ENCODE measurements around the gene STN1. TPM values are rescaled to one million over a fixed set of nuclear protein-coding genes. Genes with fewer than 3 reads are reported as not detected.

The STN1 gene
- polyA plus RNA-seq, 1 donor, result 13.4 TPM

DNA sequence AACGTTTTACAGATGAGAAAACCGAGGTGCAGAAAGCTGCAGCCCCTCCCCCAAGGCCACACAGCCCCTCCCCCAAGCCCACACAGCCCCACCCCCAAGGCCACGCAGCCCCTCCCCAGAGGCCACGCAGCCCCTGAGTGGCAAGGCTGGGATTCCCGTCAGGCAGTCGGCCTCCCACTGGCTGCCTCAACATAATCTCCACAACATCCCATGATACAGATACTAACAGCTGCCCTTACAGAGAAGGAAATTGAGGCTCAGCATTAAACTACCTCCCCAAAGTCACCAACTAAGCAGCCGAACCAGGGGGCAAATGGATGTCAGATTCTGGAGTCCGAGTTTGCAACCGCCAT, 78.5 kb downstream of the STN1 start:
- no peak overlapping the region for H3K27ac ChIP-seq (ENCODE audit: low read length)
- H3K4me1 ChIP-seq (ENCODE audit: control insufficient read depth, insufficient read depth, low read length), result peaks cover 70% of the 10 kb centered on the region
- WGBS (ENCODE audit: insufficient coverage, low lambda C conversion rate), result no CpG with 5 or more reads among the region's 9 CpGs

DNA sequence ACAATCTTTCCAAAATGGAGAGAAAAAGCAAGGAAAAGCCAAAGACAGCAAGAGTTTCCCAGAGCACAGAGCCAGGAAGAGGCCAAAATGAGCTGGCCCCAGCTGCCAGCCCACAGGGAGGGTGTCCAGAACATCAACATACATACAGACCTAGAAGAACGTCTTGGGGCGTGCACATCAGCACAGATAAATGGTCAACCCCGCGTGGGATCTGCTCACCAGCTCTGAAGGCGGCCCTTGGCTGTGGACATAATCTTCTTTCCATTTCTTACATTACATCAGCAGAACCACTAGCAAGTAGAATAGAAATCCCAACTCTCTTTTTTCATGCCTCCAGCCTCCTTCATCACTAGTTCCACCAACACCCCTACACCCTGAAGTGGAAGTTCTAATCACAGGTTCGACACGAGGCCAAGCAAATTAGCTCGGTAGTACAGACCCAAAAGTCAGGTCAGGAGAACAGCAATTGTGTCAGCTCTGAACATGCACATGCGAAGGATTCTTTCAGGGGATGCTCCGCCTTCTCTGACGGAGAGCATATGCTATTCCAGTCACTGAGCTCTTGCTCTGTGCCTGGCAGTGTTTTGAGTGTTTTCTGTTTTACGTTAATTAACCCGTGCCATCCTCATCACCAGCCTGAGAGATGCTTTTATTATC, 79.0 kb downstream of the STN1 start:
- H3K27ac ChIP-seq (ENCODE audit: low read length), result peak overlapping the region; percentile 66
- H3K4me1 ChIP-seq (ENCODE audit: control insufficient read depth, insufficient read depth, low read length), result peaks cover 70% of the 10 kb centered on the region
- H3K4me3 ChIP-seq (ENCODE audit: low read length), result no peak overlapping the region
- WGBS (ENCODE audit: insufficient coverage, low lambda C conversion rate), result no CpG with 5 or more reads among the region's 13 CpGs
- no peak for DNase-seq
- H3K27me3 ChIP-seq (ENCODE audit: control insufficient read depth, insufficient read depth, low read length), result no peaks in the 10 kb centered on the region
- H3K9me3 ChIP-seq (ENCODE audit: control insufficient read depth, low read depth, low read length), result no peaks in the 10 kb centered on the region
- no peaks in the 10 kb centered on the region for H3K36me3 ChIP-seq (ENCODE audit: control insufficient read depth, insufficient read depth, low read length)

More for the DNA sequence above, 78.5 kb downstream of the STN1 start:
- Histone ChIP-seq H3K27me3 (ENCODE audit: control insufficient read depth, insufficient read depth, low read length) (no peaks in the 10 kb centered on the region), H3K9me3 (ENCODE audit: control insufficient read depth, low read depth, low read length) (no peaks in the 10 kb centered on the region), H3K36me3 (ENCODE audit: control insufficient read depth, insufficient read depth, low read length) (no peaks in the 10 kb centered on the region), H3K4me3 (ENCODE audit: low read length) (no peak overlapping the region)
- DNase-seq, result no peak

DNA sequence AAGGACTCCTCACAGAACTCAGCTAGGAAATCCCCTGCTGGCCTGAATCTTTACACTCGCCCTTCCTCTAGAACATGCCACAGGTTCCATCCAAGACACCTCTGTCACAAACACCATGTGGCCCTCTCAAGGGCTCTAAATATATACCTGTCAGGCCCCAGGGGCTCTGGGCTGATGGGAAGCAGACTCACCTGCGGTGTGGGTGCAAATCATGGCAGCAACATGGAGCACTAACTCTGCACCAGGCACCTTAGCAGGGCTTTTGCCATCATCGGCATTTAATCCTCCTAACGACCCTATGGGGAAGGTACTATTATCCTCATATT, 80.0 kb downstream of the STN1 start:
- Histone ChIP-seq H3K9me3 (ENCODE audit: control insufficient read depth, low read depth, low read length) (no peaks in the 10 kb centered on the region), H3K4me1 (ENCODE audit: control insufficient read depth, insufficient read depth, low read length) (peaks cover 76% of the 10 kb centered on the region), H3K27ac (ENCODE audit: low read length) (peak overlapping the region; percentile 66), H3K4me3 (ENCODE audit: low read length) (no peak overlapping the region), H3K36me3 (ENCODE audit: control insufficient read depth, insufficient read depth, low read length) (no peaks in the 10 kb centered on the region), H3K27me3 (ENCODE audit: control insufficient read depth, insufficient read depth, low read length) (no peaks in the 10 kb centered on the region)
- no CpG with 5 or more reads among the region's 4 CpGs for WGBS (ENCODE audit: insufficient coverage, low lambda C conversion rate)
- no peak for DNase-seq

DNA sequence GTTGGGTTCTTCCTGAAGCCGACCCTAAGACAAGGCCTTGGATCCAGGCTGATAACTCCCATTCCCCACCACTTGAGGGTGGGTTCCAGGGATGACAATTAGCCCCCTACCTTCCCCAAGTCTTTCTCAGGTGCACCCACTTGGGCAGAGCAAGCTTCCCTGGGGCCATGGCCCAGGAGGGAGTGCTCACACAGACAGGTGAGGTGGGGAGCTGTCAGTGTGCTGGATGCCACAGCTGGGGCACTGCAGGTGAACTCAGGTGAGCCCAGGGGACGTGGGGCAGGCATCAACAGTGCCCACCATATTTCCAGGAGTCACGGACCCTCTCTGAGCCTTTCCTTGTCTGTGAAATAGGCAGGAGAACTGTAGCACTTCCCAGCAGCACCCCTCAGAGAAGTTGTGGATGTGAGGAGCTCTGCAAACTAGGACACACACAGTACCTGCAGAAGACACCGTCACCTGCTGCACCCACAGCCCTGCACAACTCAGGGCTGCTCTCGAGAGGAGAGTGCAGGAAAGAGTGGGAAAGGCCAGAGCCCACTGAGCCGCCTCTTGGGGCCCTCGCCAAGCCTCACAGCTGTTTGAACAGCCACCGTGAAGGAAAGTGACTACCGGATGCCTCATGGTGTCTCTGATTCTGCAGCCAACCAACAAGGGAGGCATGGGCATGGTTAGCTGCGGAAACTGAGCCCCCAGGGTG, 80.5 kb downstream of the STN1 start:
- Histone ChIP-seq H3K4me1 (ENCODE audit: control insufficient read depth, insufficient read depth, low read length) (peaks cover 76% of the 10 kb centered on the region), H3K9me3 (ENCODE audit: control insufficient read depth, low read depth, low read length) (no peaks in the 10 kb centered on the region), H3K4me3 (ENCODE audit: low read length) (no peak overlapping the region), H3K27me3 (ENCODE audit: control insufficient read depth, insufficient read depth, low read length) (no peaks in the 10 kb centered on the region), H3K27ac (ENCODE audit: low read length) (peak overlapping the region; percentile 66), H3K36me3 (ENCODE audit: control insufficient read depth, insufficient read depth, low read length) (no peaks in the 10 kb centered on the region)
- peak in 1 of 2 donors; percentile 63 for DNase-seq
- no CpG with 5 or more reads among the region's 10 CpGs for WGBS (ENCODE audit: insufficient coverage, low lambda C conversion rate)

DNA sequence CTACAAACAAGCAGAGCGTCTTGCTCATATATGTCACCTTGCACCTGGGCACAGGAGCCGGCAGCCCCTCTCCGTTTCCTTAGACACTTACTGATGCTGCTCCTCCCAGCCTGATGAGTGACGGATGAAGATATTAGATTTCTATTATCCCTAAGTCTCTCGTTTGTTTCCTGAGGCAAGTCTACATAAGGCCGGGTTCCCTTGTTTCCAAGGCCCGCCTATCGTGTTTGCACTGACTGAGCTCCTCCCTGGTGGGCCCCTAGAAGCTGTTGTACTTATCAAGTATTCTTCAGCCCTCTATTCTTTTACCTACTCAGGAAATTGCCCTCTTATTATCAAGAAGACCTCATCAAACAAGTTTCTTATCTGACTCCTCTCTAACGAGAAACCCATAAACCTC, 81.1 kb downstream of the STN1 start:
- Histone ChIP-seq H3K27ac (ENCODE audit: low read length) (peak overlapping the region; percentile 66), H3K4me1 (ENCODE audit: control insufficient read depth, insufficient read depth, low read length) (peaks cover 78% of the 10 kb centered on the region)

DNA sequence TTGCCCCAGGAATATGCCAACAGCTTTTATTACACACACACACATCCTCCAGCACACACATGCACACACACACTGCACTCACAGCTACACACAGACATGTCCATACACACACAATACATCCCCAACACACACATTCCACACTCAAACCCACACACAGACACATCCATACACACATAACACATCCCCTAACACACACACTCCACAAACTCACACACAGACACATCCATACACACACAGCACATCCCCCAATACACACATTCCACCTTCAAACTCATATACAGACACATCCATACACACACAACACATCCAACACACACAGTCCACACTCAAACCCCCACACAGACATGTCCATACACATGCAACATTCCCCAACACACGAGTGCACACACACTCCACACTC, 81.7 kb downstream of the STN1 start:
- H3K4me1 ChIP-seq (ENCODE audit: control insufficient read depth, insufficient read depth, low read length), result peaks cover 80% of the 10 kb centered on the region
- no peaks in the 10 kb centered on the region for H3K9me3 ChIP-seq (ENCODE audit: control insufficient read depth, low read depth, low read length)
- H3K4me3 ChIP-seq (ENCODE audit: low read length), result no peak overlapping the region
- no peaks in the 10 kb centered on the region for H3K27me3 ChIP-seq (ENCODE audit: control insufficient read depth, insufficient read depth, low read length)
- no peaks in the 10 kb centered on the region for H3K36me3 ChIP-seq (ENCODE audit: control insufficient read depth, insufficient read depth, low read length)
- H3K27ac ChIP-seq (ENCODE audit: low read length), result peak overlapping the region; percentile 66
- DNase-seq, result no peak
- WGBS (ENCODE audit: insufficient coverage, low lambda C conversion rate), result 20% methylated on average over 1 of the region's 1 CpG

More for the DNA sequence above, 81.1 kb downstream of the STN1 start:
- Histone ChIP-seq H3K36me3 (ENCODE audit: control insufficient read depth, insufficient read depth, low read length) (no peaks in the 10 kb centered on the region), H3K27me3 (ENCODE audit: control insufficient read depth, insufficient read depth, low read length) (no peaks in the 10 kb centered on the region), H3K4me3 (ENCODE audit: low read length) (no peak overlapping the region), H3K9me3 (ENCODE audit: control insufficient read depth, low read depth, low read length) (no peaks in the 10 kb centered on the region)
- no CpG with 5 or more reads among the region's 9 CpGs for WGBS (ENCODE audit: insufficient coverage, low lambda C conversion rate)
- peak in 1 of 2 donors; percentile 88 for DNase-seq

DNA sequence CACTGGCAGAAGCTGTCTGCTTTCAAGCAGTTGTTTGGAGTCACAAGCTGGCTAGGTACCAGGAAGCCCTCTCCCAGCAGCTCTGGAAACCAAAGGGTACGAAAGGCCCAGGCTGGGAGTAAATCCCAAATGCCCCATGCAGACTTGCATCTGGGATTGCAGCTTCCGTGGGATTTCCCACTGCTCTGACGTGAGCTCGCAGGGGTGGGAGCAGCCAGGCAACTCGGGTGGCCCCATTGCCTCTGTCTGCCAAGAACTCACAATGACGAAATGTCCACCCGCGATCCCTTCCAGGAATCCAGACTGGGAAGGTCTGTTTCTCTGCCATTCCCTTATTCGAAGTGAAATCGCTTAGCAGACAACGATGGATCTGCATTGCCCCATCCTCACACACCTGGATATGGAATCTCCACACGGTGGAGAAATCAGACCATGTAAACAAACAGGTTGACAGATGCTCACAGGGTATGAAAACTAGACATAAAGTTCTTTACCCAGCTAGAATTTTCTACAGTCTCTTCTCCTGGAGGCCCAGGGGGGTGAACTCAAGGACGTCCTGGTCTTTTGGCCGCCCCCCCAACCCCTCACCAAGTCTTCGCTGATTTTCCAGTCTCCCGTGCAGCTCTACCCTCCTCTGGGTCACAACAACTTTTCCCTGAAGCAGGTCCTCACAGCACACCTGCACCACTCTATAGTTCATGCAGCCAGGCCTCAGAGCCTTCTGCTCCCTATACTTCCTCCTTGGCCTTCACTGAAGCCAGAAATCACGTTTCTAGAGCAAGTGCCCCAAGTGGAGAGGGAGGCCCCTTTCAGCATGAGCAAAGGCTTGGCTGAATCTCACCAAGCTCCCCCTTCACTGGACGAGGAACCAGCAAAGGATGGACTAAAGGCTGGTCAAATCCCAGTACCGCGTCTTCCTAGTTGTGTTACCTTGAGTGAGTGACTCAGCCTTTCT, 82.6 kb downstream of the STN1 start:
- H3K4me1 ChIP-seq (ENCODE audit: control insufficient read depth, insufficient read depth, low read length), result peaks cover 75% of the 10 kb centered on the region
- DNase-seq, result peak in 1 of 2 donors; percentile 71
- no CpG with 5 or more reads among the region's 20 CpGs for WGBS (ENCODE audit: insufficient coverage, low lambda C conversion rate)

DNA sequence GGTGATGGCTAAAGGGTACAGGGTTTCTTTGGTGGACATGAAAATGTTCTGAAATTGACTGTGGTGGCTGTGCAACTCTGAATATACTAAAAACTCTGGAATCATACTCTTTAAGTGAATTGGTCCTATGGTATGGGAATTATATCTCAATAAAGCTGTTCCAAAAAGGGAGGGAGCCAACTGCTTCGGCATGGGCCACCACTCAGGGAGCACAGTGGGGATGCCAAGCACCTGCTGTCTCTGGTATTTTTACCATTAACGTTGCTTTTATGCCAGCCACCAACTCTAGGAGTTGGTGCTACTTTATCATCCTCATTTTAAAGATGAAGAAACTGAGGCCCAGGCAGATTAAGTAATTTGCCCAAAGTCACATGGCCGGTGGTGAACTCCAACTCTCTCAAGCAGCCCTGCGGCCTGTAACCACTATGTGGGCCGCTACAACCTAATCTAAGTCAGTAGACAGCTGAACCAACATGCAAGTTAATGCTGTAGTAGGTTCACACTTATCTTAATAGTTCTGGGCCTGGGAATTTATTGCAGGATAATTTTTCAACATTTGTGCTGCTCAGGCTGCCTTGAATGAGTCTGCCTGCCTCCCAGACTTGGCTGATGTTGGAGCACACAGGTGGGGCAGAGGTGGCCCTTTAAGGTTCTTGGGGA, 83.4 kb downstream of the STN1 start:
- Histone ChIP-seq H3K36me3 (ENCODE audit: control insufficient read depth, insufficient read depth, low read length) (no peaks in the 10 kb centered on the region), H3K27ac (ENCODE audit: low read length) (peak overlapping the region; percentile 66), H3K4me3 (ENCODE audit: low read length) (no peak overlapping the region), H3K9me3 (ENCODE audit: control insufficient read depth, low read depth, low read length) (no peaks in the 10 kb centered on the region), H3K27me3 (ENCODE audit: control insufficient read depth, insufficient read depth, low read length) (no peaks in the 10 kb centered on the region), H3K4me1 (ENCODE audit: control insufficient read depth, insufficient read depth, low read length) (peaks cover 68% of the 10 kb centered on the region)
- WGBS (ENCODE audit: insufficient coverage, low lambda C conversion rate), result no CpG with 5 or more reads among the region's 5 CpGs
- DNase-seq, result no peak

More for the DNA sequence above, 82.6 kb downstream of the STN1 start:
- H3K27me3 ChIP-seq (ENCODE audit: control insufficient read depth, insufficient read depth, low read length), result no peaks in the 10 kb centered on the region
- H3K36me3 ChIP-seq (ENCODE audit: control insufficient read depth, insufficient read depth, low read length), result no peaks in the 10 kb centered on the region
- no peaks in the 10 kb centered on the region for H3K9me3 ChIP-seq (ENCODE audit: control insufficient read depth, low read depth, low read length)
- H3K27ac ChIP-seq (ENCODE audit: low read length), result peak overlapping the region; percentile 66
- H3K4me3 ChIP-seq (ENCODE audit: low read length), result no peak overlapping the region

DNA sequence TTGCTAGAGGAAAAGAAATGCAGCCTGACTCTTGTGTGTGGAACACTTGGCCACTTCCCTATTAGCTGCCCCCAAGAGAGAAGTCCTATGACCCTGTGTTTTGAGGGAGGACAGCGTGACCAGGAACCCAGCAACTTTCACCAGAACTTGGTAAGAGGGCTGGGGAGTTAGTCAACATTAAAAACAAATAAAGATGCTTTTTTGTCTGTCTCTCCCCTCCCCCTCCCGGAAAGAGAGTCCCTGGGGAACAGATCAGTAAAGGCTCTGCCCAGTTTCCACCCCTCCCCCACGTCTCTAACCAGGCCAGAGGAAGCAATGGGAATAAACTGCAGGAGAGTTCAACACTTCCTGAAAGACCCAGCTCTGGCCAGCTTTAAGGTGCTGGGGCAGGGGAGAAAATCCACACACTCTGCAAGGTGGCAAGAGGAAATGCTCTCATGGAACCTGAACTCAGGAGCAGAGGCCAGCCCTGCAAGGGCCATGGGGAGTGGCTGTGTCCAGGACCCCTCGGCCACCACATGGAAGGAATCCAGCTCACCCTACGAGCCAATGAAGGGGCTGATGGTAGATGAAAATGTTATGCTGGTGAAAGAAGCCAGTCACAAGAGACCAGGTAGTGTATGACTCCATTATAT, 84.1 kb downstream of the STN1 start:
- Histone ChIP-seq H3K4me3 (ENCODE audit: low read length) (no peak overlapping the region), H3K9me3 (ENCODE audit: control insufficient read depth, low read depth, low read length) (no peaks in the 10 kb centered on the region), H3K27me3 (ENCODE audit: control insufficient read depth, insufficient read depth, low read length) (no peaks in the 10 kb centered on the region), H3K27ac (ENCODE audit: low read length) (peak overlapping the region; percentile 66), H3K36me3 (ENCODE audit: control insufficient read depth, insufficient read depth, low read length) (no peaks in the 10 kb centered on the region), H3K4me1 (ENCODE audit: control insufficient read depth, insufficient read depth, low read length) (peaks cover 69% of the 10 kb centered on the region)
- 40% methylated on average over 1 of the region's 5 CpGs for WGBS (ENCODE audit: insufficient coverage, low lambda C conversion rate)
- DNase-seq, result peak in 1 of 2 donors; percentile 78
